ENCODE measurements around the gene TIFAB.

GRCh38 chr5:135461481-135462151 is 9.5 kb upstream of the TIFAB start:
- TF ChIP-seq EZH2 (IDR thresholded peaks at IDR 0.05; ENCODE audit: borderline replicate concordance, low read length), result no peak
- TF ChIP-seq, protein P1, sequence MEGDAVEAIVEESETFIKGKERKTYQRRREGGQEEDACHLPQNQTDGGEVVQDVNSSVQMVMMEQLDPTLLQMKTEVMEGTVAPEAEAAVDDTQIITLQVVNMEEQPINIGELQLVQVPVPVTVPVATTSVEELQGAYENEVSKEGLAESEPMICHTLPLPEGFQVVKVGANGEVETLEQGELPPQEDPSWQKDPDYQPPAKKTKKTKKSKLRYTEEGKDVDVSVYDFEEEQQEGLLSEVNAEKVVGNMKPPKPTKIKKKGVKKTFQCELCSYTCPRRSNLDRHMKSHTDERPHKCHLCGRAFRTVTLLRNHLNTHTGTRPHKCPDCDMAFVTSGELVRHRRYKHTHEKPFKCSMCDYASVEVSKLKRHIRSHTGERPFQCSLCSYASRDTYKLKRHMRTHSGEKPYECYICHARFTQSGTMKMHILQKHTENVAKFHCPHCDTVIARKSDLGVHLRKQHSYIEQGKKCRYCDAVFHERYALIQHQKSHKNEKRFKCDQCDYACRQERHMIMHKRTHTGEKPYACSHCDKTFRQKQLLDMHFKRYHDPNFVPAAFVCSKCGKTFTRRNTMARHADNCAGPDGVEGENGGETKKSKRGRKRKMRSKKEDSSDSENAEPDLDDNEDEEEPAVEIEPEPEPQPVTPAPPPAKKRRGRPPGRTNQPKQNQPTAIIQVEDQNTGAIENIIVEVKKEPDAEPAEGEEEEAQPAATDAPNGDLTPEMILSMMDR (IDR thresholded peaks at IDR 0.05; ENCODE audit: low read length), result no peak

Measured in OCI-LY1 (cell line).